A673 (cell line): ENCODE results near the gene BRD4.

Experiments
- CTCF ChIP-seq: fragments of 300-800, 200-600 bp; sonication (generic); conservative IDR thresholded peaks from 2 replicates; pipeline ENCODE4 v1.5.1; 2017; ENCODE audit warnings: low read depth, mild to moderate bottlenecking, antibody characterized with exemption, low read length, moderate library complexity, mixed read lengths
- EZH2 ChIP-seq: fragments of 200-600 bp; sonication (generic); IDR thresholded peaks from 2 replicates; pipeline ENCODE4 v1.6.1; 2017; ENCODE audit warnings: borderline replicate concordance, low read depth, mild to moderate bottlenecking, mixed read lengths, antibody characterized with exemption, low read length; ENCODE audit not compliant: poor library complexity, severe bottlenecking

- TF ChIP-seq CTCF (no peak), EZH2 (no peak)
These were observed 143.5 kb downstream of the BRD4 start for GRCh38 chr19:15188851-15189250.
